Central memory CD8-positive, alpha-beta T cell (primary cell): ENCODE data around the gene MYL5.
A peak's percentile ranks its signal among the peaks of the same experiment; 100 is the strongest.
"Not testable (repeated sequence)": the region's sequence is repeated elsewhere in the genome, so short reads cannot be mapped to it uniquely, and the experiment has no call there.

Experiments
- ATAC-seq: fragments of 150-1000 bp; cut with Tn5 transposase; replicated peaks from 2 replicates; pipeline ENCODE4 v1.10.0; 2022; ENCODE audit warnings: mild to moderate bottlenecking, moderate FRiP score, moderate number of reproducible peaks; ENCODE audit not compliant: poor library complexity, severe bottlenecking; ENCODE audit errors: extremely low read depth
- DNase-seq, 2 donors: peaks; one replicate each; pipeline ENCODE4 v3.0.0; 2021; ENCODE audit warnings: low spot score in 2 of 2
- H3K27ac Mint-ChIP-seq: one replicate; pipeline ENCODE4 v1.8.0; 2022; ENCODE audit warnings: low read depth, mild to moderate bottlenecking, moderate library complexity, mixed read lengths
- H3K27me3 Mint-ChIP-seq: one replicate; pipeline ENCODE4 v1.8.0; 2022; ENCODE audit warnings: mixed read lengths
- H3K36me3 Mint-ChIP-seq: one replicate; pipeline ENCODE4 v1.8.0; 2022; ENCODE audit warnings: mild to moderate bottlenecking, moderate library complexity, mixed read lengths; ENCODE audit not compliant: insufficient read depth
- H3K4me1 Mint-ChIP-seq: one replicate; pipeline ENCODE4 v1.8.0; 2022; ENCODE audit warnings: mixed read lengths
- H3K4me3 Mint-ChIP-seq: one replicate; pipeline ENCODE4 v1.8.0; 2022; ENCODE audit warnings: mild to moderate bottlenecking, moderate library complexity, mixed read lengths
- H3K9me3 Mint-ChIP-seq: one replicate; pipeline ENCODE4 v1.8.0; 2022; ENCODE audit warnings: mixed read lengths

MYL5 gene

GRCh38 chr4:664713-665231 lies 9.6 kb upstream of the MYL5 start:
- H3K36me3 Mint-ChIP-seq = peaks cover 2% of the 10 kb centered on the region
- H3K9me3 Mint-ChIP-seq = no peaks in the 10 kb centered on the region
- H3K27ac Mint-ChIP-seq = no peak overlapping the region
- H3K4me3 Mint-ChIP-seq = peak overlapping the region; percentile 80
- ATAC-seq (no peak), DNase-seq (no peak)
- H3K27me3 Mint-ChIP-seq = no peaks in the 10 kb centered on the region
- peaks cover 5% of the 10 kb centered on the region for H3K4me1 Mint-ChIP-seq

GRCh38 chr4:665381-665750 lies 9.0 kb upstream of the MYL5 start:
- H3K4me3 Mint-ChIP-seq = peak overlapping the region; percentile 80
- peak overlapping the region; percentile 49 for H3K27ac Mint-ChIP-seq
- peaks cover 5% of the 10 kb centered on the region for H3K4me1 Mint-ChIP-seq
- H3K27me3 Mint-ChIP-seq = no peaks in the 10 kb centered on the region
- DNase-seq (no peak), ATAC-seq (no peak)
- peaks cover 2% of the 10 kb centered on the region for H3K36me3 Mint-ChIP-seq
- no peaks in the 10 kb centered on the region for H3K9me3 Mint-ChIP-seq

- Mint-ChIP-seq H3K4me3 (no peak overlapping the region), H3K9me3 (no peaks in the 10 kb centered on the region), H3K27ac (peak overlapping the region; percentile 49), H3K36me3 (peaks cover 4% of the 10 kb centered on the region), H3K4me1 (peaks cover 5% of the 10 kb centered on the region), H3K27me3 (no peaks in the 10 kb centered on the region)
- ATAC-seq (no peak), DNase-seq (no peak)
These were observed 8.4 kb upstream of the MYL5 start for GRCh38 chr4:665751-666435.

GRCh38 chr4:666436-666810 lies 7.9 kb upstream of the MYL5 start:
- DNase-seq (no peak), ATAC-seq (no peak)
- H3K9me3 Mint-ChIP-seq = no peaks in the 10 kb centered on the region
- no peak overlapping the region for H3K27ac Mint-ChIP-seq
- H3K36me3 Mint-ChIP-seq = peaks cover 4% of the 10 kb centered on the region
- H3K4me3 Mint-ChIP-seq = no peak overlapping the region
- peaks cover 5% of the 10 kb centered on the region for H3K4me1 Mint-ChIP-seq
- H3K27me3 Mint-ChIP-seq = no peaks in the 10 kb centered on the region

DNA sequence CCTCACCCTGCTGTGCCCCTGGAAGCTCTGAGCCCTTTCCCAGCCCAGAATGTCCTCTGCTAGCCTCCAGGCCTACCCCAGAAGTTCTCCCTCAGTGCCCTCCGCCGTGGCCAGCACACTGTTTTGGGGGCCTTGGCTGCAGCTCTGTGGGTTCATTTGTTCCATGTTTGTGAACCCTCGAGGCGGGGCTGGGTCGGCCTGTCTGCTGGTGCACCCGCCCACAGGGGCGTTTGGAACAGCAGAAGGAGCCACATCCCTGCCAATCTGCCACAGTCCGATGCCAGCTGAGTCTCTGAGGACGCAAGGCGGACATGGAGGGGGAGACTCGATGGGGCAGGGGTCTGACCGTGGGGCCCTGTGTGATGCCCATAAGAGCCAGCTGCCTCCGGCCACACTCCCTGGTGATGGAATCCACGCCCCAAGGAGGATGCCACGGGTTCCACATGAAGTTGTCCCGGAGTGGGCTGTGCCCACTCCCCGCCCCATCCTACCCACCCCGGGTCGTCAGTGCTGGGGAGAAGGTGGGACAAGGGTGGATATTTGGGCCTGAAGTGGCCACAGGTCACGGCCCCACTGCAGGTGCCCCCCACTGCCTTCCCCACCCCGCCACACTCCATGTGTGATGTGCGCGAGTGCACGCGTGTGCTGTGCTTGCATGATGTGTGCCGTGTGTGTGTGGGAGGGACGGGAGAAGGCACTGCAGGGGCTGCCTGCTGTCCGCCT lies 7.4 kb upstream of the MYL5 start:
- Mint-ChIP-seq H3K9me3 (no peaks in the 10 kb centered on the region), H3K4me1 (peaks cover 5% of the 10 kb centered on the region), H3K27me3 (no peaks in the 10 kb centered on the region), H3K4me3 (no peak overlapping the region), H3K36me3 (peaks cover 5% of the 10 kb centered on the region), H3K27ac (no peak overlapping the region)
- ATAC-seq = no peak
- DNase-seq = no peak

DNA sequence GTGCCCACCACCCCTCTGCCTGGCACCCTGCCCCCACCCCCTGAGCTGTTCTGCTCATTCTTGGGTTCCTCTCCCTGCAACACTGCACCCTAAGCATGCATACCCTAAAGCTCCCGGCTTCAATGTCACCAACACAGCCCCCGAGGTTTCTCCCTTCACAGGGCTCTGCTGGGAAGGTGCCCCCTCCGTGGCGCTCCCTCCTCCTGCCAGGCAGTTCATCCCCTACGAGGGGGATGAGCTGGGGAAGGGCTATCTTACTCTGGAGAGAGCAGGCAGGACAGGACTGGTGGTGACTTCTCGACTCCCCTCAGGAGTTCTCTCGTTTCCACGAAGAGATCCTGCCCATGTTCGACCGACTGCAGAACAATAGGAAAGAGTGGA lies 6.8 kb upstream of the MYL5 start:
- ATAC-seq (no peak), DNase-seq (no peak)
- Mint-ChIP-seq H3K4me1 (peaks cover 5% of the 10 kb centered on the region), H3K9me3 (no peaks in the 10 kb centered on the region), H3K36me3 (peaks cover 10% of the 10 kb centered on the region), H3K4me3 (no peak overlapping the region), H3K27me3 (no peaks in the 10 kb centered on the region), H3K27ac (no peak overlapping the region)

DNA sequence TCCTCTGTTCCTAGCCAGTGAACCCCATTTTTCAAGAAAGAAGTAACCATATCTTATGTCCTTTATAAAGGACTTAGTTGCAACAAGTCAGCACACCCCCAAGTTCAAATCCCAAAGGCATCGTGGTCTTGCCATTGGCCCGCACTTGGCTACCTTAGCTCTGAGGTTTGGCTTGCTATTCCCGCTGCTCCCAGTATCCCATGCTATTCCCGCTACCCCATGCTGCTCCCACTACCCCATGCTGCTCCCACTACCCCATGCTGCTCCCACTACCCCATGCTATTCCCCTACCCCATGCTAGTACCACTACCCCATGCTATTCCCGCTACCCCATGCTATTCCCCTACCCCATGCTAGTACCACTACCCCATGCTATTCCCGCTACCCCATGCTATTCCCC lies 6.1 kb upstream of the MYL5 start:
- H3K27me3 Mint-ChIP-seq, H3K9me3 Mint-ChIP-seq, H3K4me1 Mint-ChIP-seq, ATAC-seq, H3K4me3 Mint-ChIP-seq, DNase-seq, H3K27ac Mint-ChIP-seq: not testable (repeated sequence)
- H3K36me3 Mint-ChIP-seq = peaks cover 13% of the 10 kb centered on the region

DNA sequence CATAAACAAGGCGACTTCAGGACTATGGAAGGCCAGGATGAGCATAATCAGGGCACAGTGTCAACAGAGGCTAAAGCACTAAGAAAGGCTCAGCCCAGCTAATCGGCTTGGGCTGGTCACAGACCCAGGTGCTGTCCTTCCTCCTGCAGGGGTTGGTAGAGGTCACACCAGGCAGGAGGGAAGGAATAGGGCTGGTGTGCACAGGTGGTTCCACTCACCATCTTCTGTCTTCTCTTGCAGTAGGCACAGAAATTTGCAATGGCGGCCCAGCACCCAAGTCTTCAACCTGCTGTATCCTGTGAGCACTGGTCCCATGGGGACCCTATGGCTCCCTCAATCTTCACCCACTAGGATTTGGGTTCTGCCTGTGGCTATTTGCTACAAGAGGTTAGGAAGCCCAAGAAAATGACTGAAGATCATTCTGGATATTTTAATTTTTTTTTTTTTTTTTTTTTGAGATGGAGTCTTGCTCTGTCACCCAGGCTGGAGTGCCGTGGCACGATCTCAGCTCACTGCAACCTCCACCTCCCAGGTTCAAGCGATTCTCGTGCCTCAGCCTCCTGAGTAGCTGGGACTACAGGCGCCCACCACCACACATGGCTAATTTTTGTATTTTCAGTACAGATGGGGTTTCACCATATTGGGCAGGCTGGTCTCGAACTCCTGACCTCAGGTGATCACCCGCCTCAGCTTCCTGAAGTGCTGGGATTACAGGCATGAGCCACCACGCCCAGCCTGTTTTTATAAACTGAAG lies 4.4 kb upstream of the MYL5 start:
- not testable (repeated sequence) for H3K27ac Mint-ChIP-seq, H3K27me3 Mint-ChIP-seq, H3K4me3 Mint-ChIP-seq, H3K9me3 Mint-ChIP-seq, ATAC-seq, DNase-seq
- H3K36me3 Mint-ChIP-seq = peaks cover 20% of the 10 kb centered on the region
- H3K4me1 Mint-ChIP-seq = peaks cover 12% of the 10 kb centered on the region

- no peaks in the 10 kb centered on the region for H3K9me3 Mint-ChIP-seq
- ATAC-seq (no peak), DNase-seq (no peak)
- peak overlapping the region; percentile 38 for H3K4me3 Mint-ChIP-seq
- peaks cover 7% of the 10 kb centered on the region for H3K4me1 Mint-ChIP-seq
- H3K27me3 Mint-ChIP-seq = no peaks in the 10 kb centered on the region
- H3K27ac Mint-ChIP-seq = no peak overlapping the region
- peaks cover 25% of the 10 kb centered on the region for H3K36me3 Mint-ChIP-seq
These were observed 2.6 kb upstream of the MYL5 start for GRCh38 chr4:671769-672168.

- Mint-ChIP-seq H3K9me3 (no peaks in the 10 kb centered on the region), H3K4me1 (peaks cover 7% of the 10 kb centered on the region), H3K27ac (peak overlapping the region; percentile 91), H3K4me3 (peak overlapping the region; percentile 85), H3K36me3 (peaks cover 25% of the 10 kb centered on the region), H3K27me3 (no peaks in the 10 kb centered on the region)
- DNase-seq (no peak), ATAC-seq (no peak)
These were observed 822 bp upstream of the MYL5 start for GRCh38 chr4:673349-674091.

- H3K27me3 Mint-ChIP-seq = no peaks in the 10 kb centered on the region
- ATAC-seq (peak; percentile 3), DNase-seq (no peak)
- H3K36me3 Mint-ChIP-seq = peaks cover 25% of the 10 kb centered on the region
- peak overlapping the region; percentile 85 for H3K4me3 Mint-ChIP-seq
- H3K27ac Mint-ChIP-seq = peak overlapping the region; percentile 91
- H3K4me1 Mint-ChIP-seq = peaks cover 7% of the 10 kb centered on the region
- no peaks in the 10 kb centered on the region for H3K9me3 Mint-ChIP-seq
These were observed 917 bp downstream of the MYL5 start for GRCh38 chr4:675036-675882.
